Stimulated activated CD4-positive, alpha-beta T cell treated with anti-CD3 and anti-CD28 coated beads, TNF-alpha, amount 100 ng/mL, for 4 hours (primary cell): Measurements from ENCODE around the gene S100A3.
"Not testable (repeated sequence)": the region's sequence is repeated elsewhere in the genome, so short reads cannot be mapped to it uniquely, and the experiment has no call there.

ENCODE experiments used
- DNase-seq, 3 experiments: peaks; one replicate each; pipeline ENCODE4 v3.0.0-alpha.2; 2020; ENCODE audit warnings: low read depth in 3 of 3

S100A3 gene

DNA sequence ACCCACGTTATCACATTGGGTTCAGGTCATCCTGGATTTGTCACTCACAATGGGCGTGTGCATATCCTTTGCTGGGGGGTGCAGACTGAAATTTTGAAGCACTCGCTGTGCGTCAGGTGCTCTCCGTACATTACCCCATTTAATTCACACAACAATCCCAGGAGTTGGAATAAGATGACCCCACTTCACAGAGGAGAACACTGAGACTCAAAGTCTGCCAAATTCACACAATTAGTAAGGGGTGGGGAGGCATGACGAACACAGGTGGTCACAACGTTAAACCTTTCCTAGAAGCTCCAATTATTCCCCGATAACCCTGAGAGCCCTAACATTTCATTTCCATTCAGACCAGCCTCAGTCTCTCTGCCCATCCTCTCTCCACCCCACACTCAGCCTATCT is 20.4 kb upstream of the S100A3 start:
- DNase-seq = no peak

DNA sequence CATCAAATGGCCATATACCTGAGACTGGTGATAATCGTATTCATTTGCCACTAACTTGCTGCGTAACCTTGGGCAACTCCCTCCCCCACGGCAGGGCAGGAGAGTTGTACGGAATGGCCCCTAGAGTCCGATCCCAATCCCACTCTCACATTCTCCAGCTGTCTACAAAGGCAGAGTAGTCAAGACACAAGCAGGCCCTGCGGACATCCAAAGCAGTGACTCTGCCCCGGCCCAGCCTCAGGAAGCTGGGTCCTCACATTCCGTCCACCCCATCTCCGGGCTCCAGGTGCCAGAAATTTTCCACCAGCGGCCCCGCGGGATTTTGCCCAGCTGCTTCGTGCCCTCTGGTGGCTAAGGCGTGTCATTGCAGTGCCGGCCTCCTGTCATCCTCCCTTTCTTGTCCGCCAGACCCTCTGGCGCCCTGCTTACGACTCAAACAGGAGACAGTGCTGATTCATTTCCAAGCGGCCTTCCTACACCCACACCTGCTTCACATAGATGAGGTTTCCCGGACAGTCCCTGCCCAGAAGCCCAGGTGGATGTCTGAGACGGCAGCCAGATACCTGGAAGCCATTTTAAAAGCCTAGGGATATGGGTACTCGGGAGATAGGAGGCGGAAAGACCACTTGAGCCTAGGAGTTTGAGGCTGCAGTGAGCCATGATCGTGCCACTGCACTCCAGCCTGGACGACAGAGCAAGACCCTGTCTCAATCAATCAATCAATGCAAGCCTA is 19.5 kb upstream of the S100A3 start:
- DNase-seq = peak; percentile 63 to 70 (median 69)

DNA sequence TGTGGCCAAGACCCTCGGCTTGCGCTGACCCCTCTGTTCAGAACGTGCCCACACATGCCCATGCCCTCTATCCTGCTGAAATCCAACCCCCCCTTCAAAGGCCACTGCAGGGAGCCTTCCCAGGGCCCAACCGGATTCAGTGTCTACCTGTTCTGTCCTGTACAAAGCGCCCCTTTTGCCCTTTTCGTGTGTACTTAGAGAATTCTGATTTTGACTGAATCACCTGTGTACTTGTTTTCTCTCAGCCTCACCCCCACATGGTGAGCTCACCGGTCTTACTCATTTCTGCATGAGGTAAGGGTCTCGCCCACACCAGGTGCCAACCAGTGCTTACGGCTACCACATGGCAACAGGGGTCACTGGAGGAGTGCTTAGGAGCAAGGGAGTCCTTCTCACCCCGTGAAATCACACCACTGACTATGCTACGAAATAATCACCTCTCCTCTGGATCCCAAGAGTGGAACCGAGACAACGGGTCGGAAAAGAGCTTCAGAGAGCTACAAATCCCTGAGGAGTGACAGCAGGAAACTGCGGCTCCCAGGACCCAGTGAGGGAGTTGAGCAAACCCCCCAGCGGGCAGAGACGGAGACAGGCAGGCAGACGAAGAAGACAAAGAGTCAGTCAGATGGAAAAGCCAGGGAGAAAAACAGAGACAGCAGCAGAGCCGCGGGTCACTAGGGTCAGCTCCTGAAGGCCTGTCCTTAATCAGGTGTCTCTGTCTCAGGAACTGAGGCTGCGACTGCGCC is 18.7 kb upstream of the S100A3 start:
- no peak for DNase-seq

DNA sequence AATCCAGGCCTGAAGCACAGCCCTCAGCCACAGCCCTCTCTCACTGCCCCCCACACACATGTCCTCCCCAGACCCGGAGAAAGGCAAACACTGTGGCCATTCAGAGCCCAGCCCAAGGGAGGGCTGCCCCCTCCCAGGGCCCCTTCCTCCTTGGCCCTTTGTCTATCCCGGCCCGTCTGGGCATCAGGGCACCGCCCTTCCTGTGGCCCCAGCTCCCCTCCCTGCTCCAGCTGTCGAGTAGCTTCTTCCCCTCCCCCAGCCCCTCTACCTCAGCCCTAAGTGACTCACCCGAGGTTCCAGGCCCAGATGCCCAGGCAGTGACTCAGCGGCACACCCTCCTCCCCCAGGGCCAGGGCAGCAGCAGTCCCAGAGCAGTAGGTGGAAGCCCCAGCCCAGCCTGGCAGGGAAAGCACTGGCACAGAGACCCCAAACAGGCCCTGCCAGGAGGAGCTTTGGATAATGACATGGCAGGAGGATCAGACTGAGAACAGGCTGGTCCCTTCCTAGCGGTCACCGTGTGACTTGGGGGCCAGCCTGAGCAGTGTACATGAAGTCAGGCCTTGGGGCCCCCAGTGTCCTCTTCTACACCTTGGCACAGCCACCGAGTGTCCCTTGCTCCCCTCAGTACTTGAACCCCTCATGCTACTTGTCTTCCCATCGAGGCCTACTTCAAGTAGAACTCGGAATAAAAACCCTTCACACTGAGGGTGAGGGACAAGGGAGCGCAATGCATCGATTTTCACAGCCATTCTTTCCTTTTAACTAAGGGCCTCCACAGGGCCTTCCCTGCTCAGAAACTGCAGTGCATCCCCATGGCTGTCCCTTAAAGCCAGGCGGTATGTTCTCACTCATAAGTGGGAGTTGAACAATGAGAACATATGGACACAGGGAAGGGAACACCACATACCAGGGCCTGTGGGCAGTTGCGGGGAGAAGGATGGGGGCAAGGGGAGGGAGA is 17.6 kb upstream of the S100A3 start:
- DNase-seq = peak; percentile 71 to 89 (median 82)

DNA sequence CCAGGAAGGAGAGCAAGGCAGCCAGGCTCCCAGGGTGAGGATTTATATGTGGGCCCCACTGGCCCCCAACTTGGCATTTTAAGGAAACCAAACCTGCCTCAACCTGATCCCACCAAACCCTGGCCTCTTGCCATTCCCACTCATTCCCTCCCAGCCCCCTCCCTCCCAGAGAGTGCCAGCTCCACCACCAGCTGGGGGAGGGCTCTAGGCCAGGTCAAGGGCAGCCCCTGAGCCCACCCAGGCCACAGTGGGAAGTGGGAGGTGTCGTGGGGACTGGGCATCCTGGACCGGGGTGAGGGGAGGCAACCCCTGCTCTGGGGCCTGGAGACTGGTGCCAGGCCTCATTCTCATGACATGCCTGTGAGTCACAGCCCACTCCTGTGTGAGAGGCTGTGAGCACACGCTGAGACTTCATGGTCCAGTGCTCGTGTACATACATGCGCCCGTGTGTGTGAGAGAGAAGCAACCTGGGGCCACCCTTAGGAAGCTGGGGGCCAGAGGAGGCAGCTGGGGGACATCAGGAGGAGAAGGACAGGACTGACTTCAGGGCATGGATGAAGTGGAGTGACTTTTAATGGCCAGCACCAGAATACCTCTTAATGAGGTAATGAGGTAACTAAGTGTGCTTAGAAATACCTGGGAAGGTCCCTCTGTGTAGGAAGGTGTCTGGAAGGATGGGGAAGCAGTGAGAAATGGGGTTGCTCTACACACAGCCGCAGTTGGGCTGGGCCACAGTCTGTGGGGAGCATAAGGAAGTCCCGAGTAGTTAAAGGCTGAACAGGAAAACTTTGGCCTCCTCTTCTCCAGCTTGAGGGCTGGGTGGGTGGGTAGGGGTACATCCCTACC is 16.7 kb upstream of the S100A3 start, which contains the start of gene S100A2:
Gene S100A2, minus strand, starts transcription at position 316 of the 846 bp plus-strand sequence. CDS start 1,967 bp downstream, outside the sequence.
- DNase-seq = peak in 1 of 3 experiments; percentile 31

DNA sequence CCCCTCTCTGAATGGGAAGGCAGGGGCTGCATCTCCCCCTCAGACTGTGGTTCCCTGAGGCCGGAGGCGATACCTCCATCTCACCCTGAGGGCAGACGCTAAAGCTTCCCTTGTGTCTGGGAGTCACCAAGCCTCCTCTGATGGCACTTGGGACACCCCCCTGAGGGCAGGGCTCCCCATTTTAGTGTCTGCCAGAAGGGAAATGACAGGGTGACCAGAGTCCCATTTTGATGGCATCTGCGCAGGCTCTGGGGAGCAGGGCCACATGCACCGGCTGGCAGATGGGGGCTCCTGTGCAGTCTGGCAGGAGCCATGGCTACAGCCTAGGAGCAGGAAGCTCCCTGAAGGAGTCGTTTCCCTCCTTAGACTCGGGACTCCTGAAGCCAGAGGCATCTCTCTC is 14.9 kb upstream of the S100A3 start:
- DNase-seq = no peak

DNA sequence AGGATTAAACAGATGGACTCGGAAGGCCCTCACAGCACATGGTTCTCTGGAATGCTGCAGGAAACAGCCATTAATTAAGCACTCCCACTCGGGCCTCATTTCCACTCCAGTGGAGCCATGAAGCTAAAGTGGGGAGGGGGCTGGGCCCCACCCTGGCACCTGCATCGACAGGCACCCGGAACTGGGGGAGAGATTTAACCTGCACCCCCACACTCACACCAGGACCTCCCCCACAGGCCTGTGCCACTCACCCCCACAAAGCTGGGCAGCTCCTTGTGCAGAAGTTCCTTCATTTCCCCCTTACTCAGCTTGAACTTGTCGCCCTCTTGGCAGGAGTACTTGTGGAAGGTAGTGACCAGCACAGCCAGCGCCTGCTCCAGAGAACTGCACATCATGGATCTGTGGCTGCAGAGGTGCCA is 14.4 kb upstream of the S100A3 start:
- no peak for DNase-seq

DNA sequence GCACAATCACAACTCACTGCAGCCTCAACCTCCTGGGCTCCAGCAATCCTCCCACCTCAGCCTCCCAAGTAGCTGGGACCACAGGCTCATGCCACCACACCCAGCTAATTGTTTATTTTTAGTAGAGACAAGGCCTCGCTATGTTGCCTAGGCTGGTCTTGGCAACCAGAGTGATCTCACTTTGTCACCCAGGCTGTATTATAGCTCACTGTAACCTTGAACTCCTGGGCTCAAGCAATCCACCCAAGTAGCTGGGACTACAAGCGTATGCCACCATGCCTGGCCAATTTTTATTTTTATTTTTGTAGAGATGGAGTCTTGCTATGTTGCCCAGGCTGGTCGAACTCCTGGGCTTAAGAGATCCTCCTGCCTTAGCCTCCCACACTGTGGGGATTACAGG is 13.0 kb upstream of the S100A3 start:
- DNase-seq = not testable (repeated sequence)

DNA sequence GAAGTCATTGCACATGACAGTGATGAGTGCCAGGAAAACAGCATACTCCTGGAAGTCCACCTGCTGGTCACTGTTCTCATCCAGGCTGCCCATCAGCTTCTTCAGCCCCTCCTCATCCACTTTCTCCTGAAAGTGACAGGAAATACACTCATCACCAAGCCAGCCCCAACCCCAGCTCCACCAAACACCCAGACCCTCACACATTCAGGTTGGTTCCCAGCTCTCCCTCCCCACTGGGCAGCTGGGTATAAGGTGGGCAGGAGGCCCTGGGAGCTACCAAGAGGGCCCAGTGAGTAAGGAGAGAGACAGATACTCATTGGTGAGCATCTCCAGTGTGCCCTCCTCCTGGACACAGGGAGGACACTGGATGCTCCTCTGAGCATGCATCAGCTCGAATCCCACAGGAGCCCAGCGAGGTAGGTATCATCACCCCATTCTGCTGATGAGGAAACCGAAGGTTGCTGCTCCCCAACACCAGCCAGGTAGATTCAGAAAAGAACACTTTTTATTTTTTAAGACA is 12.5 kb upstream of the S100A3 start:
- DNase-seq = no peak

DNA sequence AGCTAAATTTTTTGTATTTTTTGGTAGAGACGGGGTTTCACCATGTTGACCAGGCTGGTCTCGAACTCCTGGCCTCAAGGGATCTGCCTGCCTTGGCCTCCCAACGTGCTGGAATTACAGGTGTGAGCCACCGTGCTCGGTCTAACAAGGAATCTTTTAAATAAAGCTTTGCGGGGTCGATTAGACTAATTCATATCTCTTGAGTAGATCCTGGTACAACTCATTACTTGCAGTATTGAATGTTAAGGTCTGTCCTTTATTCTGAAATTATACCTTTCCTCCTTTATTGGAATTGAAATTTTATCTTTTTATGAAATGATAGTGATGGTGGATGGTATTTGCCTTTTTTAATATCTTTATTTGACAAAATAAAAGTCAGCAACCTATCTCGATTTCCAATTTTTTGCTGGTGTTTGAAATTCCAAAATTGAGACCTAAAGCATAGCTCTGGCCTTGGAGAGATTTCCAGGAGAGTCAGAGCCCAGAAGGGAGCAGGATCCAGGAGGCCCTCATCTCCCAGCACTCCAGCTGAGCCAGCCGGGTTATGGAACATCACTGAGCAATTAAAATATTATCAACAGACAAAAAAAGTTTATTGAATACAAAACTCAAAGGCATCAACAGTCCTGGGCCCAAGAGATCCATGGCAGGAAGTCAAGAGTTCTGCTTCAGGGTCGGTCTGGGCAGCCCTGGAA is 11.9 kb upstream of the S100A3 start:
- DNase-seq = no peak

DNA sequence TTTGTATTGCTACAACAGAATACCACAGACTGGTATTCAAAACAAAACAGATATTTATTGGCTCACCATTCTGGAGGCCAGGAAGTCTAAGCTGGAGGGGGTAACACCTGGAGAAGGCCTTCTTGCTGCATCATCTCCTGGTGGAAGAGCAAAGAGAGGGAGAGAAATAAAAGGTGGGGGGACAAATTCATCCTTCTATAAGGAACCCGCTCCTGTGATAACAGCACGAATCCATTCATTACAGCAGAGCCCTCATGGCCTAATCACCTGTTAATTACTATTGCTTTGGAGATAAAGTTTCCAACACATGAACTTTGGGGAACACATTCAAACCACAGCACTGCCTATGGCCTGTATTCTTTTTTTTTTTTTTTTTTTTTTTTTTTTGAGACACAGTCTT is 11.2 kb upstream of the S100A3 start:
- DNase-seq = no peak

DNA sequence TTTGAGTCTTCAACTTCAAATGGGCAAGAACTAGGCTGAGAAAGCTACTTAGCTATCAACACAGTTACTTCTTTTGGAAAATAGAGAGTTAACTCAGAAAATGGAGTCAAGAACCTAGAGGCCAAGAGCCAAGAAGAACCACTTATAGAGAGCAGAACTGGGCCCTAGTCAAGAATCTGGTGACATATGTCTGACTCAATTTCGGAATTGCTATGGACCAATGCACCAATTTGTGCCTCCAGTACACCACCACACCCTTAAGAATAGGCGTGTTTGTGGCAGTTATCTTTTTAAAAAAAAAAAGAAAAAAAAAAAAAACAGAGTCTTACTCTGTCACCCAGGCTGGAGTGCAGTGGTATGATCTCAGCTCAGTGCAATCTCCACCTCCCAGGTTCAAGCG is 8.8 kb upstream of the S100A3 start:
- no peak for DNase-seq

DNA sequence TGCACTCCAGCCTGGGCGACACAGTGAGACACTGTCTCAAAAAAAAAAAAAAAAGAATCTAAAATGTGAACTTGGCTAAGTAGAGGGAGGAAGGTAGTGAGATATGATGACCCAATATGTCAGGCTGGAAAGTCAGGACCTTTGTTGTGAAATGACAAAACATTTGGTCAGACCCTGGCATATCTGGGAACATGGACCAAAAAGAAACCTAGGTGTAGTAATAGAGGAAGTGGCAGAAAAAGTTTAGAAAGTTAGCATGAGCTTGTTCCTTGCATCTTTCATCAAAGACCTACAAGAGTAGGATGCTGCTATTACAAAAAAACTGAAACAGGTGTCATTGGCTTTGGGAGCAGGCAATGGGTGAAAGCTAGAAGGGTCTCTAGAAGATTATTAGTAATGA is 7.3 kb upstream of the S100A3 start:
- DNase-seq = no peak

DNA sequence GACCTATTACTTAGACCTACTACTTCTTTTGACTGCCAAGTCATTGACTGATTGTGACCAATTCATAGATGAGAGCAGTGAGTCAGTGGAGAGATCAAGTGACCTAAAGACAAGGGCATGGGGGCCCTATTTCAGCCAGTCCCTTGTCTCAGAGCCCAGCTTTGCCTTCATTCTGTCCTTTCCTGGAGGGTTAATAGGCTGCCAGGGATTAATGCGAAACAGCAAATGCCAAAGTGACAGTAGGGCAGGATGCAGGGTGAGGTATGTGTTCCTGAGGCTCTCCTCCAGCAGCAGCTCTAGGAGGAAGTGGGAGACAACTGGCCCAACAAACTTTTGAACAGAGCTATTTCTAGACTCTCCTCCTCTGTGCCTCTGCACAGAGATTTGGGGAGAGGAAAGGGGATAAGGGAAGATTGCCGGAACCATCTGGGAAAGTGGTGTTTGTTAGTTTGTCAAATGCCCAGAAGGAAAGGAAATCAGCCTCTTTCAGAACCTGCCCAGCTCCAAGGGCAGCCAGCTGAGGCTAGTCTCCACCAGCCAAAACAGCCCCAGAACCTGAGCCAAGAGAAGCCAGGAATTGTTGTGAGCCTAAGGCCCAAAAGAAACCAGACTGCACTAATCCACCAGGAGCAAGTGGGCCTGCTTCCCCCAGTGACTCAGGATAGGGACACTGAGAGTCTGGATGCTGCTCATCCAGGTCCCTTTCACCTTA is 4.9 kb upstream of the S100A3 start:
- DNase-seq = no peak

DNA sequence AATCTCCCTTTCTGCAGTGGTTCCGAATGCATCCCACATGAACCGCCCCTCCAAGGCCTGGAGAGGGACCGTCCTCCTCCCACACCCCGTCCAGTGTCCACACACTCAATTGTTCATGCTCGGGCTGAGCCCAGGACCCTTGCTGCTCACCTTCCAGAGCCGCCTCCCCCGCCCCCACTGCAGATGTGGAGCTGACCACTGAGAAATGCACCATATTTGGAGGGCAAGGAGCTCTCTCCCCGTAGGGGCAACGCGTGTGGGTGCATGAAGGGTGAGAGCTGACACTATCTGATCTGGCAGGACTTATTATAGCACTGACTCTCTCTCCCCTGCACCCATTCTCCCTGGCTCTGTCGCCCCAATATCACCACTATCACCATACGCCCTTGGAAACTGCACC is 4.0 kb upstream of the S100A3 start:
- DNase-seq = no peak

DNA sequence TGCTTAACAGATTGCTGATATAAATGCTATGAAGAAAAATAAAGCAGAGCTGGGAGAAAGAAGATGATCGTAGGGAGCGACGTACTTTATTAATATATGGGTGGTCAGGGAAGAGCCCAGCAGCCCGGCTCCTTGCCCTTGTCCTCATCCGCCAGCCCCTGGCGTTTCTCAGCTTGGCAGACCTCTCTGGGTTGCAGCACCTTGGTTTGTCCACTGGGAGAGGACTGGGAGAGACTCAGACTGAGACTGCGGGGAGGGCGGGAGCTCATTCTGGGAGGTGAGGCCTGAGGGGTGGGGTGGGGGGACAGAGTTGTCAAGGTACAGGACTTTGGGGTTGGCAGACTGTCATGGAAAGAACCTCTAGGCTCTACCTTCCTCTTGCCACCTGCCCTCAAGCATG is 3.3 kb upstream of the S100A3 start:
- no peak for DNase-seq

DNA sequence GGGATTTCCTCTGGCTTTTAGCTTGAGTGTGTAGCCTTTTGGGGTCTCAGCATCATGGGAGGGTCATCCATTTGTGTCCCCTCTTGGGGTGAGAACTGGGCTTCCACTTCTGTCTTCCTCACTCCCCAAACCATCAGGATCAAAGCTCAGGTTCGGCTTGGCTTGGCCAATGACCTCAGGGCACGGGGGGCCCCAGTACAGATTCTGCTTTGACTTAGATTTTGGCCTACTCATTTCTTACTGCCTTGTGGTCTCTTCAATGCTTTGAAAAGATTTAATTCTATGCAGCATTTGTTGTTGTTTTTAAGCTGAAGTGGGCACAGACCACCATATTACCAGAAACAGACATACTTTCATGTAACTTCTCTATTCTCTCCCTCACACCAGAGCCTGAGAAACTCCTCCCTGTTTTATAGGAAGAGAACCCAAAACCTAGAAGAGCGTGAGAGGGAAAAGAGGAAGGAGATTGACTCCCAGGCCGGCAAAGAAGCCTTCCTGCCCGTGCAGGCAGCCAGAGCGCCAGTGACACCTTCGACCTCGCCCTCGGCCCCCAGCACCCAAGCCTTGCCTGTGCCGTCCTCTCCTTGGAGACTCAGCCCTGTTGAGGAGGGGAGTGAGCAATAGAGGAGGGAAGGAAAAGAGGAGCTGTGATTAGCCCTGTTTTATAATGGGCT is 1.9 kb upstream of the S100A3 start:
- DNase-seq = no peak

DNA sequence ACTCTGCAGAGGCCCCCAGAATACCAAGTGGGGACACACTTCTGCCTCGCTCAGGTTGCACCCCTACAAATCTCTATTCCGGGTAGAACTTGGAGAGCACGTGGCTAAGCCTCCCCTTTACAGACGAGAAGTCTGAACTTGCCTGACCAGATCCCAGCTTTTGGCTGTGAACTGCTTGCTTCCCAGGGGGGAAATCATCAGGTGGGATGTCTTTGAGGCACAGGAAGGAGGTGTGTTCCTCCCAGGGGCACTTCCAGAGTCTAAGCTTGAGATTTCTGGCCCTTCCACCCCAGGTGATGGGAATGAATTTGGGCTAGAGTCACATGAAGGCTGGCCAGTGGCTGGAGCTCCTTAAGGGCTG is 1.3 kb upstream of the S100A3 start:
- no peak for DNase-seq

DNA sequence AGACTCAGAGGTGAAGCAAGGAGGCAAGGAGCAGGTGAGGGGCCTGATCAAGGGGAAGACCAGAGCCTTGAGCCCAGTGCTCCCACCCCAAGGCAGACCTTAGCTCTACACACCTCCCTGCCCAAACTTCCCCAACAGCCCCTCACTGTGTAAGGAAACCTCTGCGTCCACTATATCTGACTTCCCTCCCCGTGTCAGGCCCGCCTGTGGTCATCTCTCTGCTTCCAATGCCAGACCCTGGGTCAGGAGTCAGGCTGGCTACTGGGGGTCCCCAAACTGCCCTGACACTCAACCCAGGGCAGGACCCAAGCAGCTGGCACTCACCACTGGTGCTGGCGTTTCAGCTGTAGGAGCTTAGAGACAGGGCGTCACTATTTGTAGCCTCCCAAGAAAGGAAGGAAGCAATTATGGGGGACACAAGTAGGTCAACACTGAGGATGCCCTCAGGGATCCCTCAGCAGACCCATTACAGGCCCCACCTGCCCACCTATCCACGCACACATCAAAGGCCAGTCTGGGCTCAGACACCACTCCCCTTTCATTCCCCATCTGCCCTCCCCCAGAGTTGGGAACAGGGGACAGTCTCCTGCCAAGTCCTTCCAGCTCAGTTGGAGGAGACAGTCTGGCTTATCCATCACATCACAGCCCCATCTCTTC is 811 bp upstream of the S100A3 start:
- DNase-seq = no peak
